Osteoblast (primary cell): ENCODE measurements around the gene MXRA5. TPM values are rescaled to one million over a fixed set of nuclear protein-coding genes. Genes with fewer than 3 reads are reported as not detected.
"Not testable (repeated sequence)": the region's sequence is repeated elsewhere in the genome, so short reads cannot be mapped to it uniquely, and the experiment has no call there.

Experiments
- DNase-seq: peaks from one replicate; pipeline ENCODE4 v3.0.0; 2011; ENCODE audit warnings: low spot score, mixed read lengths; ENCODE audit not compliant: insufficient read length; ENCODE audit errors: missing footprints
- H2AFZ ChIP-seq: 2 replicates; pipeline ENCODE4 v1.6.0; 2011; ENCODE audit warnings: mild to moderate bottlenecking, low read length
- H3K27ac ChIP-seq: 2 replicates; pipeline ENCODE4 v1.5.1; 2011; ENCODE audit warnings: mild to moderate bottlenecking, low read depth, low read length, moderate library complexity
- H3K27me3 ChIP-seq: 2 replicates; pipeline ENCODE4 v1.6.0; 2012; ENCODE audit warnings: mild to moderate bottlenecking, control low read depth, inconsistent platforms, low read length, moderate library complexity; ENCODE audit not compliant: insufficient read depth
- H3K36me3 ChIP-seq: 2 replicates; pipeline ENCODE4 v1.5.1; 2011; ENCODE audit warnings: mild to moderate bottlenecking, low read length, control low read depth, moderate library complexity; ENCODE audit not compliant: insufficient read depth
- H3K4me1 ChIP-seq: 2 replicates; pipeline ENCODE4 v1.5.1; 2011; ENCODE audit warnings: mild to moderate bottlenecking, low read length, control low read depth, moderate library complexity; ENCODE audit not compliant: insufficient read depth
- H3K4me2 ChIP-seq: 2 replicates; pipeline ENCODE4 v1.6.0; 2011; ENCODE audit warnings: mild to moderate bottlenecking, low read length; ENCODE audit not compliant: insufficient read depth
- H3K4me3 ChIP-seq: fragments of 200-600 bp; sonication (generic); 3 replicates; pipeline ENCODE4 v1.5.1; 2012; ENCODE audit warnings: mild to moderate bottlenecking, low read length, inconsistent platforms; ENCODE audit not compliant: insufficient read depth
- H3K79me2 ChIP-seq: 2 replicates; pipeline ENCODE4 v1.6.0; 2012; ENCODE audit warnings: mild to moderate bottlenecking, low read length, control low read depth, inconsistent platforms; ENCODE audit not compliant: insufficient read depth
- H3K9me3 ChIP-seq: 2 replicates; pipeline ENCODE4 v1.5.1; 2011; ENCODE audit warnings: low read depth, low read length, control low read depth
- H4K20me1 ChIP-seq: 2 replicates; pipeline ENCODE4 v1.6.0; 2012; ENCODE audit warnings: mild to moderate bottlenecking, low read length, control low read depth; ENCODE audit not compliant: insufficient read depth
- CTCF ChIP-seq: IDR thresholded peaks from 2 replicates; pipeline ENCODE4 v1.5.1; 2011; ENCODE audit warnings: mild to moderate bottlenecking, low read depth, low read length, moderate library complexity; ENCODE audit errors: extremely low read depth
- total RNA-seq: library from RNA; depleted of rRNA; stranded (reverse); fragments of >200 nt; gene quantifications from 2 replicates; pipeline ENCODE4 v1.2.3, GENCODE V29; 2012

The MXRA5 gene
- total RNA-seq, 1 donor, result 27.9 TPM

DNA sequence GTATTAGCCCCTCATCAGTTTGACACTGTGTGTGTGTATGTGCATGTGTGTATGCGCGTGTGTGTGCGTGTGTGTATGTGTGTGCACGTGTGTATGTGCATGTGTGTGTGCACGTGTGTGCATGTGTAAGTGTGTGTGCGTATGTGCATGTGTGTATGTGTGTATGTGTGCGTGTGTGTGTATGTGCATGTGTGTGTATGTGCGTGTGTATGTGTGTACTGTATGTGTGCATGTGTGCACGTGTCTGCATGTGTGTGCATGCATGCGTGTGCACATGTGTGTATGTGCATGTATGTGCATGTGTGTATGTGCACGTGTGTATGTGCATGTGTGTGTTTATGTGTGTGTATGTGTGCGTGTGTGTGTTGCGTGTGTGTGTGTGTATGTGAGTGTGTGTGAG, 31.1 kb upstream of the MXRA5 start:
- TF ChIP-seq CTCF, result no peak
- H4K20me1 ChIP-seq, result no peaks in the 10 kb centered on the region
- H3K27ac ChIP-seq, result no peak overlapping the region
- H2AFZ ChIP-seq, result no peak overlapping the region
- H3K9me3 ChIP-seq, result no peaks in the 10 kb centered on the region
- H3K4me1 ChIP-seq, result no peaks in the 10 kb centered on the region
- H3K4me3 ChIP-seq, result no peak overlapping the region
- no peaks in the 10 kb centered on the region for H3K27me3 ChIP-seq
- H3K36me3 ChIP-seq, result no peaks in the 10 kb centered on the region
- H3K4me2 ChIP-seq, result no peak overlapping the region
- DNase-seq, result no peak
- H3K79me2 ChIP-seq, result no peaks in the 10 kb centered on the region

DNA sequence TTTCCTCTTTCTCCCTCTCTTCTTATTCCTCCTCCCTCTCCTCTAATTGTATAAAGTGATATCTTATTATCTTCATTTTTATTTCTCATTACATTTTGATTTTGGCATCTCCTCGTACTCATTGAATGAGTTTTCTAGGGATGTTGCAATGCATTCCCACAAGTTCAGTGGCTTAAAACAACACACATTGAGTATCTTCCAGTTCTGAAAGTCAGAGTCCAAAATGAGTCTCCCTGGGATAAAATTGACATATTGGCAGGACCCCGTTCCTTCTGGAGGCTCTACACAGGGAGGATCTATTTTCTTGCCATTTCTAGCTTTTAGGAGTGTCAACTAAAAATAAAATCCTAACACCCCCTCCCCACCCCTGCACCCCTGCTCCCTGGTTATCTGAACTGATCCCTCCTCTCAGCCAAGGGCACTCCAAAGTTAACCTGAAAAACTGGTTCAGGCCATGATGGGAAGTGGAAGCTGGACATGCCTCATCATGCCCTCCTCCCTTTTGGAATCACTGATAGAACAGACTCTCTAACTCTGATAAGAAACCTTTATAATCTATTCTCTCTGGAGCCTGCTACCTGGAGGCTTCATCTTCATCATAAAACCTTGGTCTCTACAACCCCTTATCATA, 29.5 kb upstream of the MXRA5 start:
- DNase-seq, H2AFZ ChIP-seq, H3K4me3 ChIP-seq: not testable (repeated sequence)

GRCh38 chrX:3374108-3374800, 27.8 kb upstream of the MXRA5 start:
- no peaks in the 10 kb centered on the region for H3K79me2 ChIP-seq
- no peaks in the 10 kb centered on the region for H3K4me1 ChIP-seq
- no peaks in the 10 kb centered on the region for H4K20me1 ChIP-seq
- H3K36me3 ChIP-seq, result no peaks in the 10 kb centered on the region
- no peak for TF ChIP-seq CTCF
- no peak for DNase-seq
- no peak overlapping the region for H2AFZ ChIP-seq
- H3K4me2 ChIP-seq, result no peak overlapping the region
- H3K4me3 ChIP-seq, result no peak overlapping the region
- H3K27ac ChIP-seq, result no peak overlapping the region
- no peaks in the 10 kb centered on the region for H3K9me3 ChIP-seq
- no peaks in the 10 kb centered on the region for H3K27me3 ChIP-seq

More for the DNA sequence above, 29.5 kb upstream of the MXRA5 start:
- not testable (repeated sequence) for H3K9me3 ChIP-seq, H3K27me3 ChIP-seq, H3K27ac ChIP-seq, H4K20me1 ChIP-seq, H3K36me3 ChIP-seq, H3K4me2 ChIP-seq, H3K79me2 ChIP-seq, H3K4me1 ChIP-seq

DNA sequence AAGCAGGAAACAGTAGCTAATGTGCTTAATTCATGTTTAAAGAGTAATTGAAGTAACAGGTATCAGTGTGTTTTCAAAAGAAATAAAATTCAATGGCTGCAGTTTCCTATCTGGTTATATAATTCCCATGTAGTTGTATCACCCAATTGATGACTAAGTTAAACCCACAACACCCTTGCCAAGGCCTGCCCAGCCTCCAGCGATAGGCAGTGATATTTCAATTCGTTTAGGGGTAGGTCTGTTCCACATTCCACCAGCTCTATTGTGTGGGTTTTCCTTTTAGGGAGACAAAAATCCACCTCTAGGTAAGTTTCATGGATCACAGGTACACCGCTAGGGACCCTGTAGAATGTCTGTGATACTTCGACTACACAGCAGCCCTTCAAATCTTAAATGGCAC, 24.7 kb upstream of the MXRA5 start:
- H3K79me2 ChIP-seq, result no peaks in the 10 kb centered on the region
- H2AFZ ChIP-seq, result no peak overlapping the region
- no peak overlapping the region for H3K4me2 ChIP-seq
- no peak for DNase-seq
- TF ChIP-seq CTCF, result no peak
- no peak overlapping the region for H3K4me3 ChIP-seq
- H4K20me1 ChIP-seq, result no peaks in the 10 kb centered on the region
- H3K27me3 ChIP-seq, result no peaks in the 10 kb centered on the region
- no peak overlapping the region for H3K27ac ChIP-seq
- H3K4me1 ChIP-seq, result no peaks in the 10 kb centered on the region
- no peaks in the 10 kb centered on the region for H3K36me3 ChIP-seq
- no peaks in the 10 kb centered on the region for H3K9me3 ChIP-seq
